Pulmonary artery endothelial cell (primary cell): Measurements from ENCODE around the gene STK40. TPM values are rescaled to one million over a fixed set of nuclear protein-coding genes. Genes with fewer than 3 reads are reported as not detected.
A peak's percentile ranks its signal among the peaks of the same experiment; 100 is the strongest.

Source experiments
- DNase-seq: peaks from one replicate; pipeline ENCODE4 v3.0.0-alpha.2; 2011; ENCODE audit warnings: low read depth, low spot score
- total RNA-seq: library from RNA; depleted of rRNA; stranded (reverse); fragments of >200 nt; gene quantifications from 2 replicates; pipeline ENCODE4 v1.2.3, GENCODE V29; 2014

The STK40 gene
- total RNA-seq, 1 donor from 2014 or later, result 13.3 TPM

DNA sequence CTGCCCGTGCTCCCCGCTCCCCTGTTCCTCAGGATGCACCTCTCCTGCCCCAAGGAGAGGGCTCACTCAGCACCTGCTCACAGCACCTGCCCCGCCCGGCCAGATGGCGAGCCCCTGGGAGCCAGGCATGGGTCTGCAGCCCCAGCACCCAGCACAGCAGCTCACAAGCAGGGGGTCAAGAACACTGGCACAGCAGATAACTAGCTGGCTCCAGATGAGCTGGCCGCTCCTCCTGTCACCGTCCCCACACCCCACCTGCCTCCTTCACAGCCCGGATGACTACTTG lies 41.4 kb downstream of the STK40 start:
- no peak for DNase-seq

DNA sequence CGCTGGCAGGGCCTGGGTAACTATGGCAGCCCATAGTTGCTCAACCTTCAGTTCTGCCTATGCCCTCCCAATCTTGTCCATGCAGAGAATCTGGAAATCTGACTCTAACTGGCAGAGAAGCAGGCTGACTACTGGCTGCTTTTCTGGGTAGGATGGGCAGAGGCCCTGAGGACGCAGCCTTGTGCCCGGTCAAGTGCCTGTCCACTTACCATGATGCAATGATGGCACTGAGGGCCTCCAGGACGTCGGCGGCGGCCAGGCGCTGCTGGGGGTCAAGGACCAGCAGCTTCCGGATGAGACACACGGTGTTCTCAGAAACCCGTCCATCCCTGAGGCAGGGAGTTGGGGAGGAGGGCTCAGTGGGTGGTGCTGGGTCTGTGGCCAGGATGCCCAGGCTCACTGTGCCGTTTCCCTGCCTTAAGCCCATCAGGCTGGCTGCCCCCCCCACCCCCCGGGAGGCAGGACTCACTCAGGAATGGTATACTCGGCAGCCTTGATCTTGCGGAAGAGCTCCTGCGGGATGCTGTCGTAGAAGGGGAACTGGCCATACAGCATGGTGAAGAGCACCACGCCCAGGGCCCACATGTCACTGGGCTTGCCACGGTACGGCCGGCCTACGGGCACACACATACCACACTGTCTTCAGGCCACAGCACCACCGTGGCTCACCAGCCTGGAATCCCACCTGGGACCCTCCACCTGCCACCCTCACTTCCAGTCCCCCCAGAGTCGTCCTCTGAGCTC lies 41.9 kb downstream of the STK40 start:
- no peak for DNase-seq

GRCh38 chr1:36342426-36343185 lies 43.1 kb downstream of the STK40 start:
- DNase-seq, result peak; percentile 71

DNA sequence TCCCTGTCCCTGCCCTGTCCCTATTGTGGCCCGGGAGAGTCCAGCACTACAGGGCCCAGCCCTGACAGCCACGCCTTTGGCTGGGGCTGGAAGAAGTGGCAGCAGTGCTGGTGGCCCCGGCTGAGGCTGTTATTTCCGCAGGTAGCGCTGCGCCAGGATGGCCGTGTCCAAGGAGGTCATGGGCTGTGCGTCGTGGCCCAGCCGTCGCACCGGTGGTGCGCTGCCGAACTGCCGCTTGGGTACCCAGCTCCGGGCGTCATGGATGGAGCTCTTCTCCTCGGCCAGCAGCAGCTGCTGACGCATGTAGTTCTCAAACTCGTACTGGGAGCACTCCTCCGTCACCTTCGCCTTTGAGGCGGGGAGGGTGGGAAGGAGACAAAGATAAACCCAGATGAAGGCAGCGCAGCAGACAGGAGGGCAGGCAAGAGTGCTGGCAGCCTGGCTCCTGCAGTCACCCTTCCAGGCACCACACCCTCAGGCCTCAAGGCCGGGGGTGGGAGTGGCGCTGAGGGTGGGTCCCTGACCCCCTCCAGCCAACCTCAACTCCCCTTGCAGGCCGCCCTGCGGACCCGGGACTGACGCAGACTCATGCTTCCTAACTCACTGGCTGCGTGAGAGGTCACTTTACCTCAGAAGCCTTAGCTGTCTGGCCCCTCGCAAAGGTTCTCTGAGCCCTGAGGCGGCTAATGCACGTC lies 44.0 kb downstream of the STK40 start:
- no peak for DNase-seq

DNA sequence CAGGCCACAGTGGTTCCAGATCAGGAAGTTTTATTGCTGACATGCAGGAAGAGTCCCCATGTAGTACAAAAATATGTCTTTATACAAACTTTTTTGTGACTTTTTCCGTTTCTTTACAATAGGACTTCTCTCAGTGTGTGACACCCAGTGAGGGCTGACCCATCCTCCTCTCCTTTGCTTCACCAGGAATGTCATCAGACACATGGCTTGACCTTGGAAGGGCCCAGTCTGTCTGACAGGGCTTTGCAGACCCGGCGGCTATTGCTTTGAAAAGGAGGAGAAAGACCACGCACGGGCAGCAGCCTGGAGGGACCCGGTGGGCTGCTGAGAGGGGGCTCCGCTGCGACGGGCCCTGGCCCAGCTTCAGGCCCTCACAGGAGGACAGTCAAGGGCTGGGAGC lies 46.1 kb downstream of the STK40 start:
- no peak for DNase-seq

- no peak for DNase-seq
Measured at GRCh38 chr1:36339215-36339614, 46.5 kb downstream of the STK40 start.

DNA sequence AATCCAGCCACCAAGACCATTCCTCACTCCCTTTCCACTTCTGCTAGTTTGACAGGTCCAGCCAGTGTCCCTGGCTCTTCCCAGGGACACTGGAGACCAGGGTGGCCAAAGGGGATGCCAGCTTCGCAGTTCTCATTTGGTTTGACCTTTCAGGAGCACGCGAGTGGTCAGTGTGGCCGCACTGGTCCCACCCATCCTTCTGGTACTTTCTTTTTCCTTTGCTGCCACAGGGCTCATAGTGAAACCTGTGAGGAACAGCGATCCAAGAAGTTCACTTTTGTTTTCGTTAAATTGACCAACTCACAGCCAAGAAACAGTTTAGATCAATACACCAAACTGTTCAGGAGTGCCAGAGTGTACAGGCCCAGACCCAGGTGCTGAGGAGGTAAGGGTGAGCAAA lies 47.9 kb downstream of the STK40 start:
- no peak for DNase-seq

DNA sequence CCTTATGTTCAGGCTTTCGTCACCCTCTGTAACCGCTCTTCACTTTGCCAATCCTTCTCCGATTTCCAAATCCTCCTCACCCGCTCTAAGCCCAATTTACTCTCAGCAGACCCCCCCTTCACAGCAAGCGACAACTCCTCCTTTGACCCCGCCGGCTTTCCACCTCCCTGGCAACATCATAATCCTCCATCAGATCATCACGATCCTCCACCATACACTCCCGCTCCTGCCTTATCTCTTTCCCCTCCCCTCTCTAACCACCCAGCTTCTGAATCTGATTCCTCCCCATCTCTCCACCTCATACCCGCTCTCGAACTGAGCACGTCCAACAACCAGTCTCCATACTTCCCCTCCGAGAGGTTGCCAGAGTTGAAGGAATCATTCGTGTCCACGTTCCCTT lies 54.8 kb downstream of the STK40 start:
- DNase-seq, result no peak

- DNase-seq, result no peak
Measured at GRCh38 chr1:36329817-36330216, 55.9 kb downstream of the STK40 start.

GRCh38 chr1:36328713-36329112 lies 57.0 kb downstream of the STK40 start:
- peak; percentile 39 for DNase-seq

- DNase-seq, result no peak
Measured at GRCh38 chr1:36328088-36328480, 57.6 kb downstream of the STK40 start.

GRCh38 chr1:36327421-36328087 lies 58.2 kb downstream of the STK40 start:
- DNase-seq, result no peak

DNA sequence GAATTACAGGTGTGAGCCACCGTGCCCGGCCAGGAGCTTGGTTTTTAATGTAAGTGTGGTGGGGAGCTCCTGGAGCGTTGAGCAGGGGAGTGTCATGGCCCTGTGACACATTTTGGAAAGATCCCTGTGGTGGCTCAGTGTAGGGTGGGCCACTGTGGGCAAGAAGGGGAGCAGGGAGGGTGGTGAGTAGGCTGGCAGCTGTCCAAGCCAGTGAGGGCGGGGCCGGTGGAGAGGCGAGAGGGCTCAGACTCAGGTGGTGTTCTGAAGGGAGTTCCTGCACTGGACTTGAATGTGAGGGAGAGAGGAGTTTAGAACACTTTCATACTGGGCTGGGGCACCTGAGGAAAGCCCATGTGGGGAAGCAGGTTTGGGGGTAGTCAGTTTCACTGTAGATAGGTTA lies 59.2 kb downstream of the STK40 start:
- no peak for DNase-seq

- no peak for DNase-seq
Measured at GRCh38 chr1:36324353-36324703, 61.4 kb downstream of the STK40 start.

DNA sequence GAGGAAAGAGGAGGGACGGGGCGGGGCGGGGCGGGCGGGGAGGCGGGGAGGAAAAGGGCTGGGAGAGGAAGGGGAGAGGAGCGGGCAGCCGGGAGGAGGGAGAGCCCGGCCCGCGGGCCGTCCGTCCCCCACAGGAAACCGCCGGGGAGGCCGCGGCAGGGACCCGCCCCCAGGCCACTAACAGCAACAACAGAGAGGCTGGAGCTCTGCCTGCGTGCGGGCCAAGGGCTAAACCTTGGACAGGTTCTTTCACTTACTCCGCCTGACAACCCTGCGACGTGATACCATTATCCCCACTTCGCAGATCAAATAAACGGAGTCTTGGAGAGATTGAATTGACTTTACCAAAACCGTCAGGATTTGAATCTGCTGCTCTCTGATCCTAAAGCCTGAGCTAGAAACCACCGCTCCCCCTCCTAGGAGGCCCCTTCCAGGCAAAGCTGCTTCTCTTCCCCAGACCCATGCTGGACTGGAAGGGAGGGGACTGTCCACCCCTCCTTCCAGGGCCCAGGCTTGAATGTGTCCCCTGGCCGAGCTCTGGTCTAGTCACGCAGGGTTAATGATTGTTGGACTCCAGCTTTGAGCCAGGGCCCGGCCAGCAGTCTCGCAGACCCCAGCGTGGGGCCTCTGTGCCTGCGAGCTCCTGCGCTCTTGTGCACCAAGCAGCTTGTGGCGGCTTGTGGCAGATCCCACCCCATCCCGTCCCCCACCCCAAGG lies 61.9 kb downstream of the STK40 start, which contains the start of gene EVA1B:
Gene EVA1B (minus strand): TSS at position 10 of the 717 bp plus-strand sequence. CDS start 608 bp downstream, outside the sequence.
- DNase-seq, result peak; percentile 41

GRCh38 chr1:36322786-36323635 lies 62.7 kb downstream of the STK40 start:
- no peak for DNase-seq

DNA sequence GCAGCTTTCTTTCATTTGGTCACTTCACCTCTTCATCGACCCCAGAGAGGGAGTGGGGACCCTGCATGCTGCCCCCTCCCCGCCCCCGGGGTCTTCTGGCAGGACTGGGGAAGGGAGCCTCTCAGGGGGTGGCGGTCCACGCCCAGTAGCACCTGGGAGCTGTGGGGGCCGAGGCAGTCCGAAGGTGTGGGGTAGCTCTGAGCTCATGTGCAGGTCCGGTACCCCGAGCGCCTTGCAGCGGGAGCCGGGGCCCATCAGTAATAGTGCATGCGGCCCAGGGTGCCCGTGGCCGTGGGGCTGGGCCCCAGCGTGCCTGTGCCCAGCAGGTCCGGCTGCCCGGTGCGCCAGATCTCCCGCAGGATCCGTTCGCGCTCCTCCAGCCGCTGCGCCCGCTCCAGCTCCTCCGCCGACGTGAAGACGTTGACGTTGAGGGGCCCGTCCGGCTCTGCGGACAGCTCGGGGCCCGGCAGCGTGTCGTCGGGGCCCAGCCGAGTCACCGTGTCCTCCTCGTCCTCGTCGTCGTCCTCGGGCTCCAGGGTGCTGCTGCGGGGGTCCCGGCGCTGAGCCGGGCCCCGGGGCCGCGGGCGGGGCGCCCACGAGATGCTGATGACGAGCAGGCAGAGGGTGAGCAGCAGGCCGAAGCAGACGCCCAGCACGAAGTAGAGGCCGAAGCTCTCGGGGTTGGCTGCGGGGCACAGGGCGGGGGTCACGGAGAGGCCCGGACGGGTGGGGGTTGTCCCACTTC lies 63.5 kb downstream of the STK40 start:
- DNase-seq, result no peak

DNA sequence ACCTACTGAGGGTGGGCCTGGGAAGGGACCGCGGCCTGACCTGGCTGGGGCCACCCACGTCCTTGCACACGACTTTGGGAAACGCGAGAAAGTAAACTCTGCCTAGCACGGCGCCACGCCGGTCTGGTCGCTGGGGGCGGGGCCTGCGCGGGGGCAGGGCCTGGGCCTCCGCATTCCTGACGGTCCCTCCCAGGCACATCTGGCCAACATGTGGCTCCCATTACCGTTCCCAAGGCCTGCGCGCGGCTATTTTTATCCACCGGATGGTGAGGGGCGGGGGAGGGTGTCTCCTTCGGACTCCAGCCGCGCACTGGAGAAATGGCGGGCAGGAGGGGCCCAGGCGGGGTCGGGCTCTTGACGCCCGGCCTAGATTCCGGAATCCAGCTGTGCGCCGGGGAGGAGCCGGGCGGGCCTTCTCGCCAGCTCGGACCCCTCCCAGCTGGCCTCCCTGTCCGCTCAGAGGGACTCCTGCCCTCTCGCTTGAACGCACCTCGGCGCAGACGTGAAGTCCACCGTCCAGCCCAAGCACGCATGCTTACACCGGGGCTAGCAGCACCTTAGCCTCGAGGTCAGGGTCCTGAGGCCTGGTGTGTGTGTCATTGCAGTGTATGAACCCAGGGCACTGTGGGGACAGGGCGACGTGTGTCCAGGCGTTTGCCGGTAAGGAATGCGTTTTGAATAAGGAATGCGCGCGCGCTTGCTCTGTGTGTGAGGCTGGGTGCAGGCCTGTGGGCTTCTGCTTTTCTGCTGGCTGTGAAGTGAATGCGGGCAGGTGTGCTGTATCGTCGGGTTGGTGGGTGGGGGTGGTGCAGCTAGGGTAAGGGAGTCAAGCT lies 64.4 kb downstream of the STK40 start:
- DNase-seq, result no peak

DNA sequence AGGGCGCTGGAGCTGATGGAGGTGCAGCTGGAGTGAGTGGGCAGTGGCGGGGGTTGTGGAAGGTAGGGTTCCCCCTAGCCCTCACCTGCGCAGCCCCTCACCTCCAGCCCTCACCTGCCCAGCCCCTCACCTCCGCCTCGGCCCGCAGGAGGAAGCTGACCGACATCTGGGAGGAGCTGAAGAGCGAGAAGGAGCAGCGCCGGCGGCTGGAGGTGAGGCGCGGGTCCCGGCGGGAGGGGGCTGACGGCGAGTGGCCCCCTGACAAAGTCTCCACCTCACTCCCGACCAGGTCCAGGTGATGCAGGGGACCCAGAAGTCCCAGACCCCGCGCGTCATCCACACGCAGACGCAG lies 65.0 kb downstream of the STK40 start:
- DNase-seq, result no peak
